ENCODE results near the gene PPP1R15B. TPM values are rescaled to one million over a fixed set of nuclear protein-coding genes. Genes with fewer than 3 reads are reported as not detected.

PPP1R15B gene
- total and polyA plus RNA-seq, 2 donors (not counting 1 experiment from before 2014, with no cell fraction given) = 65.7 to 137 TPM

DNA sequence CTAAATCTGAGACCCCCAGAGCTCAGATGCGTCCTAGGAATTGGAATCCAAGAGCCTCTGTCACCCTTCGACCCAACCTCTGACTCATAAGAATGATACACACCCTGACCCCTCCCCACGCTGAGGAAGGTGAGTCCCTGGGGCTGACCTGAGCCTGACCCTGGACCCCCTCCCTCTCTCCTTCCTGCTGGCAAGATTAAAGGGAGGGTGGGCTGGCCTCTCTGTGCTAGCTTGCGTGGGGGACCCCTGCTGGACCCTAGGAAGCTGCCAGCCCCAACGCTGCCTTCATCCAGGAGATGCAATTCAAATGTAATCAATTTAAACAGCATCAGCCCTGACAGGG is 52.5 kb downstream of the PPP1R15B start:
- H3K27me3 ChIP-seq (replicated peaks in 1 of 4; ENCODE audit: control extremely low read depth in 1 of 4, control insufficient read depth in 3 of 4, insufficient read depth in 4 of 4, low read length in 3 of 4) = peaks cover 0 to 46% (median 14%) of the 10 kb centered on the region in 4 experiments
- POLR2A ChIA-PET = no interaction called here

DNA sequence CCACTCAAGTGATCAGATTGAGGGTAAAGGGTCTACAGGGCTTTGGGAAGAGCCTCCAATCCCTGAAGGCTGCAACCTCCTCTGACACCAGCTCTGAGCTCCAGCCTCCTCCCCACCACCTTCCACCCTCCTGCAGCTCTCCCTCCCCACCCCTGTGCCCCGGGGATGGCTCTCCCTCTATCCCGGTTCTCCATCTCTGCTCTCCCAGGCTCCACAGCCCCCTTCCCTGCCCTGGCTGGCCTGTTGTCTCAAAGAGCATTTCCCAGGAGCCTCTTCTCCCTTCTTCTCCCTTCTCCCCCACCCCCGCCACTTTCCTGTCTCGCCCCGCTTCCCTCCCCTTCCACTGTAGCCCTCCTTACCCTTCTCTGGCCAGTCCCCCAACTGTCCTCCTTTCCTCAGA is 53.0 kb downstream of the PPP1R15B start:
- Histone ChIP-seq H4K20me1 (ENCODE audit: control insufficient read depth, insufficient read depth, low read length, poor library complexity, severe bottlenecking) (no peaks in the 10 kb centered on the region), H3K4me2 (replicated peaks; ENCODE audit: low read depth, low read length, poor library complexity, severe bottlenecking) (no peak overlapping the region), H3K9ac (ENCODE audit: low read length) (no peak overlapping the region), H3K27ac (ENCODE audit: low read length in 2 of 2) (no peak overlapping the region), H3K79me2 (ENCODE audit: control insufficient read depth, insufficient read depth, low read length) (no peaks in the 10 kb centered on the region), H3K36me3 (replicated peaks in 1 of 2; ENCODE audit: control extremely low read depth in 1 of 2, control insufficient read depth in 1 of 2, extremely low read depth in 1 of 2, insufficient read depth in 2 of 2, low read length in 1 of 2) (no peaks in the 10 kb centered on the region), H2AFZ (ENCODE audit: insufficient read depth, low read depth, low read length, poor library complexity, severe bottlenecking) (no peak overlapping the region), H3K4me1 (ENCODE audit: control insufficient read depth in 2 of 2, insufficient read depth in 2 of 2, low read length in 2 of 2) (peaks cover 10 to 22% of the 10 kb centered on the region in 2 donors), H3K9me3 (ENCODE audit: control extremely low read depth in 1 of 3, control insufficient read depth in 2 of 3, insufficient read depth in 1 of 3, low read length in 2 of 3) (peaks cover 0 to 6% (median 0%) of the 10 kb centered on the region in 3 donors), H3K4me3 (ENCODE audit: control extremely low read depth in 1 of 5, extremely low read depth in 1 of 5, insufficient read depth in 1 of 5, low read depth in 2 of 5, low read length in 4 of 5) (no peak overlapping the region), H3K27me3 (replicated peaks in 1 of 4; ENCODE audit: control extremely low read depth in 1 of 4, control insufficient read depth in 3 of 4, insufficient read depth in 4 of 4, low read length in 3 of 4) (peaks cover 0 to 46% (median 14%) of the 10 kb centered on the region in 4 experiments)
- WGBS (ENCODE audit: insufficient coverage) = 68% methylated on average over 5 of the region's 5 CpGs
- DNase-seq (no peak), ATAC-seq (ENCODE audit: low read depth) (no peak)
- H3K27ac Mint-ChIP-seq = no peak overlapping the region
- H3K9me3 Mint-ChIP-seq (ENCODE audit: insufficient read depth) = no peaks in the 10 kb centered on the region
- intact Hi-C loops (cut with micrococcal nuclease) = no loop called here
- ChIA-PET CTCF (interaction anchor here (1.6 to 6.5 kb wide), 3 partner anchors 40 to 448 kb away, joined by 3 to 99 read pairs (median 5); no protein-coding TSS in a partner anchor), POLR2A (no interaction called here)
- no peak overlapping the region for H3K4me3 Mint-ChIP-seq
- peaks cover 44% of the 10 kb centered on the region for H3K27me3 Mint-ChIP-seq
- TF ChIP-seq CTCF (IDR thresholded peaks at IDR 0.05) (no peak), EZH2 (IDR thresholded peaks at IDR 0.05; ENCODE audit: borderline replicate concordance, insufficient read depth, low read depth, low read length, poor library complexity, severe bottlenecking) (no peak)
- peaks cover 12% of the 10 kb centered on the region for H3K4me1 Mint-ChIP-seq

More for the DNA sequence above, 52.5 kb downstream of the PPP1R15B start:
- Histone ChIP-seq H3K36me3 (replicated peaks in 1 of 2; ENCODE audit: control extremely low read depth in 1 of 2, control insufficient read depth in 1 of 2, extremely low read depth in 1 of 2, insufficient read depth in 2 of 2, low read length in 1 of 2) (no peaks in the 10 kb centered on the region), H3K9me3 (ENCODE audit: control extremely low read depth in 1 of 3, control insufficient read depth in 2 of 3, insufficient read depth in 1 of 3, low read length in 2 of 3) (peaks cover 0 to 6% (median 0%) of the 10 kb centered on the region in 3 donors), H3K79me2 (ENCODE audit: control insufficient read depth, insufficient read depth, low read length) (no peaks in the 10 kb centered on the region), H3K27ac (ENCODE audit: low read length in 2 of 2) (no peak overlapping the region), H2AFZ (ENCODE audit: insufficient read depth, low read depth, low read length, poor library complexity, severe bottlenecking) (no peak overlapping the region), H3K9ac (ENCODE audit: low read length) (no peak overlapping the region), H3K4me3 (ENCODE audit: control extremely low read depth in 1 of 5, extremely low read depth in 1 of 5, insufficient read depth in 1 of 5, low read depth in 2 of 5, low read length in 4 of 5) (no peak overlapping the region), H3K4me2 (replicated peaks; ENCODE audit: low read depth, low read length, poor library complexity, severe bottlenecking) (no peak overlapping the region), H3K4me1 (ENCODE audit: control insufficient read depth in 2 of 2, insufficient read depth in 2 of 2, low read length in 2 of 2) (peaks cover 10 to 26% of the 10 kb centered on the region in 2 donors), H4K20me1 (ENCODE audit: control insufficient read depth, insufficient read depth, low read length, poor library complexity, severe bottlenecking) (no peaks in the 10 kb centered on the region)
- 44% methylated on average over 1 of the region's 5 CpGs for WGBS (ENCODE audit: insufficient coverage)
- intact Hi-C loops (cut with micrococcal nuclease) = no loop called here
- TF ChIP-seq CTCF (IDR thresholded peaks at IDR 0.05) (no peak), EZH2 (IDR thresholded peaks at IDR 0.05; ENCODE audit: borderline replicate concordance, insufficient read depth, low read depth, low read length, poor library complexity, severe bottlenecking) (no peak)
- no peak overlapping the region for H3K27ac Mint-ChIP-seq
- no peak for ATAC-seq (ENCODE audit: low read depth)
- peaks cover 16% of the 10 kb centered on the region for H3K4me1 Mint-ChIP-seq
- no peaks in the 10 kb centered on the region for H3K9me3 Mint-ChIP-seq (ENCODE audit: insufficient read depth)
- CTCF ChIA-PET = interaction anchor here (1.6 to 6.5 kb wide), 3 partner anchors 40 to 448 kb away, joined by 3 to 99 read pairs (median 5); no protein-coding TSS in a partner anchor
- peaks cover 47% of the 10 kb centered on the region for H3K27me3 Mint-ChIP-seq
- H3K4me3 Mint-ChIP-seq = no peak overlapping the region
- no peak for DNase-seq
